SJCRH30 (cell line): ENCODE results near the gene SMYD3. TPM values are rescaled to one million over a fixed set of nuclear protein-coding genes. Genes with fewer than 3 reads are reported as not detected.

ENCODE experiments used
- DNase-seq, 2 experiments: peaks; one replicate each; pipeline ENCODE4 v3.0.0-alpha.2; 2015 to 2020
- H3K27ac ChIP-seq: fragments of 250-450 bp; sonication (Bioruptor Pico); 2 replicates; pipeline ENCODE4 v1.5.1; 2020; ENCODE audit warnings: mild to moderate bottlenecking, moderate library complexity
- H3K27me3 ChIP-seq: fragments of 250-450 bp; sonication (Bioruptor Pico); 2 replicates; pipeline ENCODE4 v1.5.1; 2020; ENCODE audit warnings: mild to moderate bottlenecking, moderate library complexity
- H3K36me3 ChIP-seq: fragments of 250-450 bp; sonication (Bioruptor Pico); 2 replicates; pipeline ENCODE4 v1.5.1; 2020; ENCODE audit warnings: mild to moderate bottlenecking, moderate library complexity
- H3K4me1 ChIP-seq: fragments of 250-450 bp; sonication (Bioruptor Pico); 2 replicates; pipeline ENCODE4 v1.5.1; 2020; ENCODE audit warnings: mild to moderate bottlenecking, moderate library complexity
- H3K4me3 ChIP-seq: fragments of 250-450 bp; sonication (Bioruptor Pico); 2 replicates; pipeline ENCODE4 v1.5.1; 2020; ENCODE audit warnings: mild to moderate bottlenecking, moderate library complexity
- H3K9me3 ChIP-seq: fragments of 250-450 bp; sonication (Bioruptor Pico); replicated peaks from 2 replicates; pipeline ENCODE4 v1.5.1; 2020; ENCODE audit warnings: mild to moderate bottlenecking, moderate library complexity
- total RNA-seq: library from RNA; depleted of rRNA; stranded (reverse); fragments of >200 nt; shearing (Covaris generic); gene quantifications from 2 replicates; pipeline ENCODE4 v1.2.3, GENCODE V29; 2014

SMYD3 gene
- total RNA-seq, 1 experiment from 2014 or later = 18.1 TPM

DNA sequence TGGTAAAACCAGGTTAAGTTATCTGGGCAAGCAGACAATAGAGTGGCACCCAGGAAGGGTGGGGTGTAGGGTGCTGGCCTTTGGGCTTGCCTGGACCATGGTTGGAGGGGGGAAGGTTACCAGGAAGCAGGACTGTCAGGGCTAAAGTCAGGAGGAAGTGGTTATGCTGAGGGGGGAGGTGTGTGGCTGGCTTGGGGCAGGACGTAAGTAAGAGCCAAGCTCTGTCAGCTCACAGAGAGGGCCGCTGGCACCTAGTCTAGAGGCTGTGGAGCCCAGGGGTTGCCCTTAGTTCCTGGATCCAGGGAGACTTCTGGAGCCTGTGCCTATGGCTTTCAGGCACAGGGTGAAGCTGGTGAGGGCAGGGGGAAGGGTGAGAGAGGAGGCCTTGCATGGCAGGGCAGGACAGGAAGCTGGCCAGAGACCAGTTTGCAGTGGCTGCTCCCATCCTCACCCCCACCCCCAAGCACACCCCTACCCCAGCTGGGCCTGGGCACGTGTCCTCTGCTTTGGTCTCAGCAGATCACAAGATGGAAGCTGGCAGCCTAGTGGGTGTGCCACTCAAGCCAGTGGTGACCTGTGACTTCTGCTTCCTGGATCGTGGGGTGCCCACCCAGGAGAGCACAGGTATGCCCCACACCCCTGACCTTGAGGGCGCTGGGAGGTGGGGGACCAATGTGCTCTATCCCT, 20.5 kb upstream of the SMYD3 start:
- H3K9me3 ChIP-seq = no peaks in the 10 kb centered on the region
- no peak overlapping the region for H3K4me3 ChIP-seq
- H3K4me1 ChIP-seq = no peaks in the 10 kb centered on the region
- H3K27ac ChIP-seq = no peak overlapping the region
- no peaks in the 10 kb centered on the region for H3K27me3 ChIP-seq
- no peak for DNase-seq
- no peaks in the 10 kb centered on the region for H3K36me3 ChIP-seq

DNA sequence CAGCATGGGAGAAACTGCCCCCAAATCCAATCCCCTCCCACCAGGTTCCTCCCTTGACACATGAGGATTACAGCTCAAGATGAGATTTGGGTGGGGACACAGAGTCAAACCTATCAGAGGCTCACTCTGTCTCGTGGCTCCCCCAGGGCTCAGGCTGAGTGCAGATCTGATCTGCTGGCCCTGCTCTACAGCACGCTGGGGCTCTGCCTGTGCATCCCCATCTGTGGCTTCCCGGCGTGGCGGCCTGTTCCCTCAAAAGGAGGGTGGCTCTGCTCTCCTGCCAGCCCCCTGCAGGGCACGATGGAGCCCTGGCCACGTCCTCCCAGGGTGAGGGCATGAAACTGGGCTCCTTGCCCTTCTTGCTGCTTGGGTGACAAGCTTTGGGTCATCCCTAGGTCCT, 19.8 kb upstream of the SMYD3 start:
- Histone ChIP-seq H3K27ac (no peak overlapping the region), H3K27me3 (no peaks in the 10 kb centered on the region)
- no peak for DNase-seq

DNA sequence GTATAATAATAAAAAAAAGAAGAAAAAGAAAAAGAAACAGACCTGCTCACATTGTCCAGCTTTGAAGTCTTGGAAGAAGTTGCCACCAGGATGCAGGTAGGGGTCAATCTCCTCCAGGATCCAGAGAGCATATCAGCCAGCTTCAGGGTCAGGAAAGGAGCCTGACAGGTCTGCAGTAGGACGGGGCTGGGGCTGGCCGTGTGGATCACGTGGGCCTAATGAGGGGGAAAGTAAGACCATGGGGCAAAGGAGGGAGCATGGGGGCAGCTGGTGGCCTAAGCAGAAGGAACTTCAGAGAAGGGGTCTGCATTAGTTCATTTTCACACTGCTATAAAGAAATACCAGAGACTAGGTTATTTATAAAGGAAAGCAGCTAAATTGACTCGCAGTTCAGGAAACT, 19.3 kb upstream of the SMYD3 start:
- Histone ChIP-seq H3K36me3 (no peaks in the 10 kb centered on the region), H3K27me3 (no peaks in the 10 kb centered on the region), H3K4me3 (no peak overlapping the region), H3K4me1 (no peaks in the 10 kb centered on the region), H3K9me3 (no peaks in the 10 kb centered on the region), H3K27ac (no peak overlapping the region)
- DNase-seq = no peak

More for the DNA sequence above, 19.8 kb upstream of the SMYD3 start:
- H3K4me1 ChIP-seq = no peaks in the 10 kb centered on the region
- no peak overlapping the region for H3K4me3 ChIP-seq
- no peaks in the 10 kb centered on the region for H3K36me3 ChIP-seq
- H3K9me3 ChIP-seq = no peaks in the 10 kb centered on the region

DNA sequence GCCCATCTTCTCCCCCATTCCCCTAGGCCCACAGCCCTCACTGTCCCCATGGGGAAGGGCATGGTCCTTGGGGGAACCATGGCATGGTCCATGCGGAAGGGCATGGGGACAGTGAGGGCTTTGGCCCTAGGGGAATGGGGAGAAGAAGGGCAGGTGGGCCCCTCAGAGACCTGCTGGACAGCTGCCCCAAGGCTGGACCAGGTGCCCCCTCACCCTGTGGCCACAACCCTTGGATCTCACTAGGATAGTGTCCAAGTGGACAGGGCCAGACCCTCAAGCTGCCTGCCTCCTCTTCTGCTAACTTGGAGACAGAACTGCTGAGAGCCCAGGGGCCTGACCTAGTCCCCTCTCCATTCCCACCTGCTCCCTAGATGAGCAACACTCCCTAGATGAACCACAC, 12.4 kb upstream of the SMYD3 start:
- Histone ChIP-seq H3K4me3 (no peak overlapping the region), H3K27ac (no peak overlapping the region), H3K4me1 (no peaks in the 10 kb centered on the region), H3K36me3 (no peaks in the 10 kb centered on the region), H3K9me3 (peaks cover 3% of the 10 kb centered on the region; the same call in 1 of the 2 replicates), H3K27me3 (no peaks in the 10 kb centered on the region)
- DNase-seq = no peak

DNA sequence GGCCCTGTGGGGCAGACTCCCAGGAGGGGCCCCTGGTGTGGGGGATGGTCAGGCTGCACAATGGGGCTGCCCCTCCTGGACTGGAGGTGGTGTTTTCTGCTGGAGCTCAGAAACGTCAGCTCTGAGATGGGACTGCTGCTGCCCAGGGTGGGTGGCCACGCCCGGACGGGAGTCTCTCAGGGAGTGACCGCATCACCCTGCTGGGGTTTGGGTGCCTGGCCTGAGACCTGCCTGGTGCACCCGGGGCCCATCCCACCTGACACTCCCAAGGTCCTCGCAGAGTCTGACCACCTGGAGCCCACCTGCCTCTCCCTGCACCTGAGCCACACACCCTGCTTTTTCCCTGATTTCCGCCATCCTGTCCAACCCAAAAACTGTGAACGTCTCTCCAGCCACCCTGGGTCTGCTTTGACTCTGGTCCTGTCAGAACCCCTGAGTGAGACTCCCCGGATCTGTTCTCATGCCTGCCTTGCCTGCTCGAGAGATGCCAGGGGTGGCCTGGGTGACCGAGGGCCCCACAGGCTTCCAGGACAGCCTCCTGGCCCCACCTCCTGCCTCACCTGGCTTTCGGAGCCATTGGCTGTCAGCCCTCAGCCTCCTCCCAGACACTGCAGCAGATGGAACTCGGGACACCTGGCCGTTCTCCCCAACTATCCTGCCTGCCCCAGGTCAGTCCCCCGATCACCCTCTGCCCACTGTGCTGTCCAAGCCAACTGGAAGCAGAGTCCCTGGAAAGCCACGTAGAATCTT, 11.6 kb upstream of the SMYD3 start:
- no peak overlapping the region for H3K27ac ChIP-seq
- no peak overlapping the region for H3K4me3 ChIP-seq
- H3K36me3 ChIP-seq = no peaks in the 10 kb centered on the region
- H3K4me1 ChIP-seq = no peaks in the 10 kb centered on the region
- DNase-seq = no peak
- H3K27me3 ChIP-seq = no peaks in the 10 kb centered on the region
- H3K9me3 ChIP-seq = peaks cover 3% of the 10 kb centered on the region; the same call in 1 of the 2 replicates

DNA sequence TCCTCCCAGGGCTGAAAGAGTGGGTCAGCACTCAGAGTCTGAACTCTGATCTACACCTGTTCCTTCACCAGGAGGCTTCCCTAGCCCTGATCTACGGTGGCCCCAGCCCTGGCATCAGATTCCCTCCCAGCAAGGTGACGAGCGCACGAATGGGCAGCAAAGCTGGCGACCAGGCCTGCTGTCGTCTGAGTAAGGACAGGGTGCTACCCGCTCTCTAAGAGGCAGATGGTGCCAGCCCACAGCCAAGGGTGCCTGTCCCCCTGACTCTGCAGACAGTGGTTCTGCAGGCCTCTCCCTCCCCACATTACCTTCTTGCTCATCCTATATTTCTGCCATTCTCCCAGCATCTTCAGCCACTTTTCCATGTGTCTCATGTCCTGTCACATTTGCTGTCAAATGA, 10.3 kb upstream of the SMYD3 start:
- Histone ChIP-seq H3K27me3 (no peaks in the 10 kb centered on the region), H3K9me3 (peaks cover 3% of the 10 kb centered on the region; the same call in 1 of the 2 replicates), H3K27ac (no peak overlapping the region), H3K36me3 (no peaks in the 10 kb centered on the region), H3K4me3 (no peak overlapping the region), H3K4me1 (no peaks in the 10 kb centered on the region)
- DNase-seq = no peak

DNA sequence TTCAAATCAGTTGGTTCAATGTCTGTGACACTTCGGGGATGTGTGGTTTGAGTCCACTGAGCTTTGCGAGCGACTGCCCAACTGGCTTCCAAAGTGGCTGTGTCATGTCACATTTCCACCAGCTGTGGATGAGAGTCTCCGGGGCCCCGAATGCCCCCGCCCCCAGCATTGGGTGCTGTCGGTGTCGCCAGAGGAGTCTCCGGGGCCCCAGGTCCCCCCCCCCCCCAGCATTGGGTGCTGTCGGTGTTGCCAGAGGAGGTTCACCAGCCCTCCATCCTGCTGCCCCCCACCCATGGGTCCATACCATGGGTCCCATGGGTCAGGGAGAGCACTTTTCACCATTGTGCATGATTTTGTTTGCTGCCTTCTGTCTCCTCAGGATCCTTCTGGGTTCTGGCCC, 9.0 kb upstream of the SMYD3 start:
- no peak for DNase-seq
- peaks cover 3% of the 10 kb centered on the region; the same call in 1 of the 2 replicates for H3K9me3 ChIP-seq
- no peaks in the 10 kb centered on the region for H3K36me3 ChIP-seq
- no peaks in the 10 kb centered on the region for H3K27me3 ChIP-seq
- no peak overlapping the region for H3K4me3 ChIP-seq
- no peak overlapping the region for H3K27ac ChIP-seq
- no peaks in the 10 kb centered on the region for H3K4me1 ChIP-seq

DNA sequence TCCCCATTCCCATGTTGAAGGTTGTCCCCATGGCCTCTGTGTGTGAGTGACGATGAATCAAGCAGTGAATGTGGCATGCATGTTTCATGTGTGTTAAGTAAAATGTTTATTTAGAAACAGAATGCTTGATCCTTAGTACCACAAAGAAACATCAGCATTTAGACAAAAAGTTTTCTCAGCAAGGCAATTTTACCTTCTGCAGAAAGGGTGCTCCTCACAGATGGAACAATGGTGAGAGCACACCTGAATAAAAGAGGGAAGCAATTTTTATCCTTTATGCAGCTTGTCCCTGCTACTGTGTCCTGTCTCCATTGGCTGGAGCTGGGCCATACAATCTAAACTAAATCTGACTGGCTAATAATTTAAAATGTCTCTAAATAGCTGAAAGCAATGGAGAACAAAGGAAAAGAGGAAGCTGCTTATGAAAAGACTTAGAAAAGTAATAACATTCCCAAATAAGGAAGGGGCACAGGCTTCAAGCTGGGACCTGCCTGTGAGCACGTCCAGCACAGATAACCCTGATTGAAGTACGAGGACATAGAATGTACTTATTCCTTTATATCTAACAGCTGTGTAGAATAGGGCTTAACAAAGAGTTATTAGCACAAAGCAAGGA, 8.4 kb upstream of the SMYD3 start:
- H3K27ac ChIP-seq = no peak overlapping the region
- H3K27me3 ChIP-seq = no peaks in the 10 kb centered on the region
- DNase-seq = no peak
- no peaks in the 10 kb centered on the region for H3K4me1 ChIP-seq
- H3K9me3 ChIP-seq = peaks cover 3% of the 10 kb centered on the region; the same call in 1 of the 2 replicates
- H3K36me3 ChIP-seq = no peaks in the 10 kb centered on the region
- H3K4me3 ChIP-seq = no peak overlapping the region

DNA sequence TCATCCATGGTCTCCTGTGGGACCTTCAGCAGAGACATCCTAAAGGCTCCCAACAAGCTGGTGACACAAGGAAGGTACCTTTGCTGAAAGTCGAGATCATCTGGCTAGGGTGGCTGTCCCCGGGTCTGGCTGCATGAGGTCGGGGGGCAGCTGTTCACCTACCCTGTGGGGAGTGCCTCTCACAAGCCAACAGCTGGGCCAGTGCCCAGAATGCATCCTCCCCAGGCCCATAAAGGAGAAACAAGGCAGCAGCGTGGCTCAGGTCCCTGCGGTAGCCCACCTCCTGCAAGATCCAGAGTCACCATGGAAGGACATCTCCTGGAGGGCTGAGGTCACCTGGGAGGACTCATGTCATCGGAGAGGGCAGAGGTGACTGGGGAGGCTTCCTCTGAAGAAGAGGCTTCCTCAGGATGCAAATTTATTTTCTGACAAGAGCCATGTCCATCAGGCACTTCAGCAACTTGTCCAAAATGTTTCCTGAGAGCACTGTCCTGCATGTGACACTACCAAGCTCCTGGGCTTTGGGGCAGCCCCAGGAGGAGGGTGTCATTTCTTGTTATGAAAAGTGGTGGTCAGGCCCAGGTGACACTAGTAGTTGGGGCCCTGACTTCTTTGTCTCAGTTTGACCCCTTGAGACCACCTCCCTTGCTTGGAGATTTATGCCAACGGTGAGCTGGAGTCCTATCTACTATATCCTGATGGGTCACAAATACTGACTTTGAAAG, 6.7 kb upstream of the SMYD3 start:
- DNase-seq = no peak
- H3K4me3 ChIP-seq = no peak overlapping the region
- no peak overlapping the region for H3K27ac ChIP-seq
- H3K27me3 ChIP-seq = no peaks in the 10 kb centered on the region
- H3K9me3 ChIP-seq = peaks cover 3% of the 10 kb centered on the region; the same call in 1 of the 2 replicates
- H3K4me1 ChIP-seq = no peaks in the 10 kb centered on the region
- no peaks in the 10 kb centered on the region for H3K36me3 ChIP-seq

DNA sequence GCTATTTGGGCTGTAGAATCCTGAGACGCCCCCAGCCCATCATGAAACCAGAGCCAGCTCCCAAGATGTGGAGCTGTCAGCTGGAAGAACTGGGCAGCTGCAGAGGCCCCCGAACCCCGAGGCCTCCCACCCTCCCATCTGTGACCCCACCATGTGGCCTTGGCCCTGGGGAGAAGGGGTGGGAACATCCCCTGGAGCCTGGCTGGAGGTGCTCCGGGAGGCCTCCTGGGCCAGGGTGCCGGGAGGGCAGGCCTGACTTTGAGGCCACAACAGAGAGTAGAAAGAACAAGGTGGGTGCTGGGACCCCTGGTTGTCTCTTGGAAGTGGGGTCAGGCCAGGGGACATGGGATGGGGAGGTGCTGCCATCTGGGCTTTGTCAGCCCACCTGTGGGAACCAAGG, 6.0 kb upstream of the SMYD3 start:
- Histone ChIP-seq H3K27ac (no peak overlapping the region), H3K4me3 (no peak overlapping the region), H3K27me3 (no peaks in the 10 kb centered on the region), H3K4me1 (no peaks in the 10 kb centered on the region), H3K9me3 (peaks cover 3% of the 10 kb centered on the region; the same call in 1 of the 2 replicates), H3K36me3 (no peaks in the 10 kb centered on the region)
- no peak for DNase-seq

DNA sequence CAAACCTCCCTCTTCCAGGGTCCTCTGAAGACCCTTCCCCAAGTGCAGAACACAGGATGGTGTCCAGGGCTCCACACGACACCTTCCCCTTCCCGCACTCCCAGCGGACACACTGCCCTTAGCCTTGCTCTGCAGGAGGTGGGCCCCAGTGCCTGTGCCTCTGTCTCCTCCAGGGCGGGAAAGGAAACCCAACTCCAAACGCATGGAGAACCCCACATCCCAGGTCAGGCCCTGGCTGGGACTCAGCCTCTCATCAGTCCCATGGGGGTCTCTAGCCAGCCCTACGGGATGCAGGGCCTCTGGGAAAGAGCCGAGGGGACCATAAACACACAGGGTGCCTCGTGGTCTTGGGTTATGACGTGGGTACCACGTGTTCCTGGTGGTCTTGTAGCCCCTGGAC, 5.6 kb upstream of the SMYD3 start:
- no peak for DNase-seq
- Histone ChIP-seq H3K9me3 (peaks cover 3% of the 10 kb centered on the region; the same call in 1 of the 2 replicates), H3K4me1 (no peaks in the 10 kb centered on the region), H3K4me3 (no peak overlapping the region), H3K27ac (no peak overlapping the region), H3K36me3 (no peaks in the 10 kb centered on the region), H3K27me3 (no peaks in the 10 kb centered on the region)

DNA sequence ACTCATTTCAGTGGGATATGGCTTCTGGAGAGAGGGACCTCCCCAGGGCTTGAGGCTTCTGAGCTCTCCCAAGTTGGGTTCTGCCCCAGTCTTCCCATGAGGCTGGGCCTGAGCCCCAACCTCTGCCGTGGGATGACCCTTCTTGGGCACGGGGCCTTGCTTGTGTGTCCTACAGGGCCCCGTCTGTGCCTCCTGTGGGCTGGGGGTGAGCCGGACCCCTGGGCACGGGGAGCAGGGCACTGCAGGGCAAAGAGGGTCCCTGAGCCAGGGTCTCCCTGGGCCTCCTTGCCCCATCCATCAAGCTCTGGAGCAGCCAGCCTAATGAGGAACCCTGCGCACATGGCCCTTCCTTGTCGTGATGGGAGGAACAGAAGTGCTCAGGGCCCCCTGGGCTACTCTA, 5.2 kb upstream of the SMYD3 start:
- H3K4me3 ChIP-seq = no peak overlapping the region
- no peak for DNase-seq
- H3K27ac ChIP-seq = no peak overlapping the region
- H3K36me3 ChIP-seq = no peaks in the 10 kb centered on the region
- H3K27me3 ChIP-seq = no peaks in the 10 kb centered on the region
- peaks cover 3% of the 10 kb centered on the region; the same call in 1 of the 2 replicates for H3K9me3 ChIP-seq
- H3K4me1 ChIP-seq = no peaks in the 10 kb centered on the region

DNA sequence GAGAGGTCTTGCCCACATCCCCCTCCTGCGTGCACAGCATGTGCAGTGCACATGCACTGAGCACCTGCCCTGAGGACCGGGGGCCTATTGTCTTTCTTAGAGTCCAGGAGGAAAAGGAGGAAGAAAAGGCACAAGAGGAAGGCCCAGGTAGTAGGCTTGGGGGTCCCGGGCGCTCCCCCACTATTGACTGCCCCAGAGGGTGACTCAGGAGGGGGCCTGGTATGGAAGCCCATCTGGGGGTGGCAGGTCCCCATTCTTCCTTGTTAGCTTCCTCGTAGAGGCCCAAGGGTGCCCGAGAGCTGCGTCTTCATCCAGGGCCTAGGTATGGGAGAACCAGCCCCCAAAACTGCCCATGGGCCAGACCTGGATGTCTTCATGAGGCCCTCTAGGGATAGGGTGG, 4.1 kb upstream of the SMYD3 start:
- Histone ChIP-seq H3K9me3 (peaks cover 3% of the 10 kb centered on the region; the same call in 1 of the 2 replicates), H3K4me3 (no peak overlapping the region), H3K27ac (no peak overlapping the region), H3K27me3 (no peaks in the 10 kb centered on the region), H3K36me3 (no peaks in the 10 kb centered on the region), H3K4me1 (no peaks in the 10 kb centered on the region)
- no peak for DNase-seq

DNA sequence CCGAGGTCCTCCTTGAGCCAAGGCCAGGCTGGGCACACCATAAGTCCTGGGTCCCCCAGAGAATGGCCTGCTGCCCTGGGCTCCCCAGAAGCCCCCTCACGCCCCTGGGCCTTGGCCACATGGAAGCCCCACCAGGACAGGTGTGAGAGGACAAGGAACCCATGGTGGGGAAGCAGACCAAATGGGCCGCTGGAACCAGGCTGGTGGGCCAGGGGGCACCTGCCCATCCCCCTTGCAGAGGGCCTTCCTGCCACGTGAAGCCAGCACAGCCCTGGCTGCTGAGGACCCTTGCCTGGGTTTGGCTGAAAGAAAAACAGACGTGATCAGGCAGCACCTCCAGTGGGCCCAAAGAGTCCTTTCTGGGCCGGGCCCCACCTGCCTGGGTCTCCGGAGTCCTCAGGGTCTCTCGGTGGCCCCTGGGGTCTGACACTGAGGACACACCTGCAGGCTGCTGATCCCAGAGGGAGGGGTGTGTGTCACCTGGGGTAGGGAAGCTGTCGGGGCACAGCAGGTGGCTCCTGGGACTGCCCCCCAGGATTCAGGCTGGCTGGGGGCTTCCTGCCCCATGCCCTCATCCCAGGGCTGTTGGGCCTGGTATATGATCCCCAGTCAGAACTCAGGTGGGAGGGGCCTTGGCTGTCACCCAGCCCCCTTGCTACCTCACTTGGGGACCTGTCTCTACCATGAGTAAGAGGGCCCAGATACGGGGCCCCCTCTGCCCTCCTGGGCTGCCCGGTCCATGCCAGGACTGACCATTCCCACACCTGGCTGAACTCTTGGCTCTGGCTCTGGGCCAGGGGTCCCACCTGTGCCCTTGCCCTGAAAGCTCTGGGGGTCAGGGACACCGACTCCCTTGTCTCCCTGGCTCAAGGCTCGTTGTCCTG, 3.3 kb upstream of the SMYD3 start:
- peaks cover 2% of the 10 kb centered on the region; the same call in 1 of the 2 replicates for H3K9me3 ChIP-seq
- H3K27me3 ChIP-seq = no peaks in the 10 kb centered on the region
- H3K36me3 ChIP-seq = no peaks in the 10 kb centered on the region
- H3K27ac ChIP-seq = no peak overlapping the region
- no peak overlapping the region for H3K4me3 ChIP-seq
- no peak for DNase-seq
- H3K4me1 ChIP-seq = no peaks in the 10 kb centered on the region
